ENCODE data around the gene COL6A1.

COL6A1 gene

DNA sequence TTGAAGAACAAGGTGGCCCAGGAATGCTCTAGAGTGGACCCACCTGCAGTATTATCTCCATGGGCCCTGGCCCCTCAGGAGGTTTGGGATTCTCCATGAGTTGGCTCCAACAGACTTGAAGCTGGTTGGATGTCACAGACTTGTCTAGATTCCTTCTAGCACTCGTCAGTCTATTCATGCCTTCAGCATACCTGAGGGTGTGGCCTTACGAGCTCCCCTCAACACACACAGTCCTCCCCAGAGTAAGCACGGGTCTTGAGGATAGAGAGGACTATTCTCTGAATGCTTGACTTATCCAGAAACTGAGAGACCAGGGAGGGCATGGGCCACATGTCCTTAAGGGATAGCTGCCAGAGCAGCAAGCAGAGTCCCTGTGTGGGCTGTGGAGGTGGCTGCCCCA lies 45.9 kb upstream of the COL6A1 start:
- no peaks in the 10 kb centered on the region for H3K27me3 ChIP-seq (ENCODE audit: insufficient read depth, poor library complexity, severe bottlenecking)
- TF ChIP-seq, protein P1, sequence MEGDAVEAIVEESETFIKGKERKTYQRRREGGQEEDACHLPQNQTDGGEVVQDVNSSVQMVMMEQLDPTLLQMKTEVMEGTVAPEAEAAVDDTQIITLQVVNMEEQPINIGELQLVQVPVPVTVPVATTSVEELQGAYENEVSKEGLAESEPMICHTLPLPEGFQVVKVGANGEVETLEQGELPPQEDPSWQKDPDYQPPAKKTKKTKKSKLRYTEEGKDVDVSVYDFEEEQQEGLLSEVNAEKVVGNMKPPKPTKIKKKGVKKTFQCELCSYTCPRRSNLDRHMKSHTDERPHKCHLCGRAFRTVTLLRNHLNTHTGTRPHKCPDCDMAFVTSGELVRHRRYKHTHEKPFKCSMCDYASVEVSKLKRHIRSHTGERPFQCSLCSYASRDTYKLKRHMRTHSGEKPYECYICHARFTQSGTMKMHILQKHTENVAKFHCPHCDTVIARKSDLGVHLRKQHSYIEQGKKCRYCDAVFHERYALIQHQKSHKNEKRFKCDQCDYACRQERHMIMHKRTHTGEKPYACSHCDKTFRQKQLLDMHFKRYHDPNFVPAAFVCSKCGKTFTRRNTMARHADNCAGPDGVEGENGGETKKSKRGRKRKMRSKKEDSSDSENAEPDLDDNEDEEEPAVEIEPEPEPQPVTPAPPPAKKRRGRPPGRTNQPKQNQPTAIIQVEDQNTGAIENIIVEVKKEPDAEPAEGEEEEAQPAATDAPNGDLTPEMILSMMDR (IDR thresholded peaks at IDR 0.05; ENCODE audit: insufficient read depth, low read length) = no peak
- TF ChIP-seq POLR2AphosphoS5 (IDR thresholded peaks at IDR 0.05; ENCODE audit: low read depth) = no peak
- TF ChIP-seq GABPA (IDR thresholded peaks at IDR 0.05; ENCODE audit: low read depth) = no peak
- TF ChIP-seq, protein P2, sequence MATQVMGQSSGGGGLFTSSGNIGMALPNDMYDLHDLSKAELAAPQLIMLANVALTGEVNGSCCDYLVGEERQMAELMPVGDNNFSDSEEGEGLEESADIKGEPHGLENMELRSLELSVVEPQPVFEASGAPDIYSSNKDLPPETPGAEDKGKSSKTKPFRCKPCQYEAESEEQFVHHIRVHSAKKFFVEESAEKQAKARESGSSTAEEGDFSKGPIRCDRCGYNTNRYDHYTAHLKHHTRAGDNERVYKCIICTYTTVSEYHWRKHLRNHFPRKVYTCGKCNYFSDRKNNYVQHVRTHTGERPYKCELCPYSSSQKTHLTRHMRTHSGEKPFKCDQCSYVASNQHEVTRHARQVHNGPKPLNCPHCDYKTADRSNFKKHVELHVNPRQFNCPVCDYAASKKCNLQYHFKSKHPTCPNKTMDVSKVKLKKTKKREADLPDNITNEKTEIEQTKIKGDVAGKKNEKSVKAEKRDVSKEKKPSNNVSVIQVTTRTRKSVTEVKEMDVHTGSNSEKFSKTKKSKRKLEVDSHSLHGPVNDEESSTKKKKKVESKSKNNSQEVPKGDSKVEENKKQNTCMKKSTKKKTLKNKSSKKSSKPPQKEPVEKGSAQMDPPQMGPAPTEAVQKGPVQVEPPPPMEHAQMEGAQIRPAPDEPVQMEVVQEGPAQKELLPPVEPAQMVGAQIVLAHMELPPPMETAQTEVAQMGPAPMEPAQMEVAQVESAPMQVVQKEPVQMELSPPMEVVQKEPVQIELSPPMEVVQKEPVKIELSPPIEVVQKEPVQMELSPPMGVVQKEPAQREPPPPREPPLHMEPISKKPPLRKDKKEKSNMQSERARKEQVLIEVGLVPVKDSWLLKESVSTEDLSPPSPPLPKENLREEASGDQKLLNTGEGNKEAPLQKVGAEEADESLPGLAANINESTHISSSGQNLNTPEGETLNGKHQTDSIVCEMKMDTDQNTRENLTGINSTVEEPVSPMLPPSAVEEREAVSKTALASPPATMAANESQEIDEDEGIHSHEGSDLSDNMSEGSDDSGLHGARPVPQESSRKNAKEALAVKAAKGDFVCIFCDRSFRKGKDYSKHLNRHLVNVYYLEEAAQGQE (IDR thresholded peaks at IDR 0.05; ENCODE audit: insufficient replicate concordance, low read depth) = no peak
- TF ChIP-seq SPI1 (IDR thresholded peaks at IDR 0.05; ENCODE audit: borderline replicate concordance, low read depth) = no peak
- H3K4me3 ChIP-seq (replicated peaks; ENCODE audit: insufficient read depth, low read length) = no peak overlapping the region
- DNase-seq (ENCODE audit: low read depth in 1 of 2, low spot score in 1 of 2) = peak in 1 of 2 experiments; percentile 5
- no peak overlapping the region for H3K27ac ChIP-seq (replicated peaks)

DNA sequence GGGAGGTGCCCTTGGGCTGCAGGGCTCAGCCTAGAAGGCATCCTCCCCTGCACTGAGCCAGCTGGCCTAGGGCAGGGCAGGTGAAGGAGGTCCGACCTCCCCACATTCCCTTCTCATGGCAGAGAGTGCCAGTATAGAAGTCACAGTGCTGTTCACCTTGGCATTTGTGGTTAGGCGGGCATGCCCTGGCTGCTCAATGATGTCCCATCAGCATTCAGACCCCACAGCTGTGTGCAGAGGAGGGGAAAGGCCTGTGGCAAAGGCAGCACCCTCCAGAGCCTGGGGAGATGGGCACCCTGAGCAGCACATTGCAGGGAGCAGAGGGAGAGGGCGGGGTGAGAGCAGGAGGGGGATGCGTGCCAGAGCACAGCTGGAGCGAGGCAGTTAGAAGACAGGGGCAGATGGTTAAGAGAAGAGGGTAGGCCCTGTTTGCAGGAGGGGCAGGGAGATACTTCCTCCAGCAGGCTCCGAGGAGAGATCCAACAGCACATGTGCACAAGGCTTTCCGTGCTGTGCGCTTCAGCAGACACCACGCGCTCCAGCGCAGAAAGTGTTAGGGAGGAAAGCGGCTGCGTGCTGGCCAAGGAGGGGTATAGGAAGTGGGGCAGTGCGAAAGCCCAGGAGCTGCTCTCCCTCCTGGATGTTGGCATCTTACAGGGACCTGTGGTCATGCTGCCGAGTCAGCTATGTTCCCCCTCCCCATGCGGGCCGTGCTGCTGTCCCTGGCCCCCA lies 43.7 kb upstream of the COL6A1 start:
- DNase-seq (ENCODE audit: low read depth in 1 of 2, low spot score in 1 of 2) = no peak
- Histone ChIP-seq H3K4me3 (replicated peaks; ENCODE audit: insufficient read depth, low read length) (no peak overlapping the region), H3K27ac (replicated peaks) (no peak overlapping the region), H3K27me3 (ENCODE audit: insufficient read depth, poor library complexity, severe bottlenecking) (no peaks in the 10 kb centered on the region)
- TF ChIP-seq, protein P1 (IDR thresholded peaks at IDR 0.05; ENCODE audit: insufficient read depth, low read length) = no peak
- TF ChIP-seq, protein P2 (IDR thresholded peaks at IDR 0.05; ENCODE audit: insufficient replicate concordance, low read depth) = no peak
- TF ChIP-seq SPI1 (IDR thresholded peaks at IDR 0.05; ENCODE audit: borderline replicate concordance, low read depth) (no peak), POLR2AphosphoS5 (IDR thresholded peaks at IDR 0.05; ENCODE audit: low read depth) (no peak), GABPA (IDR thresholded peaks at IDR 0.05; ENCODE audit: low read depth) (no peak)

DNA sequence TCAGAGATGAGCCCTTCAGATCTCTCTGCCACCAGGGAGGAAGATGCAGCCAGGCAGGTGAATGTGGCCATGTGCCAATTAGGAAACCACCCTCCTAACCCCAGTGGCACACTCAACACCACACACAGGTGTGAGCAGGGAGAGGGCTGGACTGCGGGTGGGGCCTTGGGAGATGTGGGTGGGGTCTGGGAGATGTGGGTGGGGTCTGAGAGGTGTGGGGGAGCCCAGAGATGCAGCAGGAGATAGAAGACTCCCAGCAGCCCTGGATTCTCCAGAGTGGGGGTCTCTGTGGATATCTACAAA lies 43.2 kb upstream of the COL6A1 start:
- Histone ChIP-seq H3K4me3 (replicated peaks; ENCODE audit: insufficient read depth, low read length) (no peak overlapping the region), H3K27me3 (ENCODE audit: insufficient read depth, poor library complexity, severe bottlenecking) (no peaks in the 10 kb centered on the region), H3K27ac (replicated peaks) (no peak overlapping the region)
- no peak for TF ChIP-seq GABPA (IDR thresholded peaks at IDR 0.05; ENCODE audit: low read depth)
- TF ChIP-seq, protein P2 (IDR thresholded peaks at IDR 0.05; ENCODE audit: insufficient replicate concordance, low read depth) = no peak
- TF ChIP-seq, protein P1 (IDR thresholded peaks at IDR 0.05; ENCODE audit: insufficient read depth, low read length) = no peak
- no peak for TF ChIP-seq SPI1 (IDR thresholded peaks at IDR 0.05; ENCODE audit: borderline replicate concordance, low read depth)
- no peak for TF ChIP-seq POLR2AphosphoS5 (IDR thresholded peaks at IDR 0.05; ENCODE audit: low read depth)
- no peak for DNase-seq (ENCODE audit: low read depth in 1 of 2, low spot score in 1 of 2)
